Measurements from ENCODE around the gene PTPN11.
A peak's percentile ranks its signal among the peaks of the same experiment; 100 is the strongest.

Gene PTPN11

GRCh38 chr12:112418608-112419296, at the start of gene PTPN11:
TSS of gene PTPN11 (plus strand) at chr12:112418947. CDS start at chr12:112419112, 165 bp downstream.
- H3K36me3 ChIP-seq: peaks cover 6% of the 10 kb centered on the region; the same call in 1 of the 2 replicates
- H3K9ac ChIP-seq: peak within 1 kb of the TSS; percentile 92
- peaks cover 43% of the 10 kb centered on the region for H4K20me1 ChIP-seq
- peak within 1 kb of the TSS; percentile 94 for H3K4me2 ChIP-seq
- no peak for TF ChIP-seq Cebpa-rat (IDR thresholded peaks at IDR 0.05)
- peak within 1 kb of the TSS; percentile 86 for H3K4me3 ChIP-seq
- peak within 1 kb of the TSS; percentile 94 for H3K27ac ChIP-seq
- no peaks in the 10 kb centered on the region for H3K27me3 ChIP-seq
- peaks cover 37% of the 10 kb centered on the region for H3K4me1 ChIP-seq
- no peaks in the 10 kb centered on the region for H3K9me3 ChIP-seq

GRCh38 chr12:112370199-112370598, 48.5 kb upstream of the PTPN11 start:
- Histone ChIP-seq H3K36me3 (peaks cover 28% of the 10 kb centered on the region), H4K20me1 (peaks cover 100% of the 10 kb centered on the region), H3K27me3 (no peaks in the 10 kb centered on the region), H3K4me1 (no peaks in the 10 kb centered on the region), H3K27ac (no peak overlapping the region), H3K9ac (no peak overlapping the region), H3K4me3 (no peak overlapping the region), H3K9me3 (peaks cover 4% of the 10 kb centered on the region; the same call in 1 of the 2 replicates), H3K4me2 (no peak overlapping the region)
- TF ChIP-seq Cebpa-rat (IDR thresholded peaks at IDR 0.05): no peak

- H3K9me3 ChIP-seq: peaks cover 11% of the 10 kb centered on the region; the same call in 1 of the 2 replicates
- no peak overlapping the region for H3K27ac ChIP-seq
These were observed 47.8 kb upstream of the PTPN11 start for GRCh38 chr12:112370868-112371510.

GRCh38 chr12:112374166-112374740, 44.5 kb upstream of the PTPN11 start:
- H3K9me3 ChIP-seq: peaks cover 16% of the 10 kb centered on the region; the same call in 1 of the 2 replicates
- H3K4me2 ChIP-seq: no peak overlapping the region
- H3K9ac ChIP-seq: no peak overlapping the region
- 0 out of 2 replicates have a peak, but pooled peaks cover 2% of the 10 kb centered on the region for H3K4me1 ChIP-seq
- no peak overlapping the region for H3K27ac ChIP-seq
- H3K4me3 ChIP-seq: no peak overlapping the region
- peaks cover 100% of the 10 kb centered on the region for H4K20me1 ChIP-seq
- peaks cover 41% of the 10 kb centered on the region for H3K36me3 ChIP-seq
- TF ChIP-seq Cebpa-rat (IDR thresholded peaks at IDR 0.05): no peak
- no peaks in the 10 kb centered on the region for H3K27me3 ChIP-seq

More at GRCh38 chr12:112370868-112371510, 47.8 kb upstream of the PTPN11 start:
- Histone ChIP-seq H3K9ac (no peak overlapping the region), H3K36me3 (peaks cover 35% of the 10 kb centered on the region), H3K4me3 (no peak overlapping the region), H3K4me2 (no peak overlapping the region), H3K4me1 (no peaks in the 10 kb centered on the region), H3K27me3 (no peaks in the 10 kb centered on the region), H4K20me1 (peaks cover 100% of the 10 kb centered on the region)
- no peak for TF ChIP-seq Cebpa-rat (IDR thresholded peaks at IDR 0.05)

GRCh38 chr12:112375105-112375504, 43.6 kb upstream of the PTPN11 start:
- no peak overlapping the region for H3K4me3 ChIP-seq
- H3K27ac ChIP-seq: no peak overlapping the region
- peaks cover 16% of the 10 kb centered on the region; the same call in 1 of the 2 replicates for H3K9me3 ChIP-seq
- no peak overlapping the region for H3K9ac ChIP-seq
- H4K20me1 ChIP-seq: peaks cover 100% of the 10 kb centered on the region
- peaks cover 41% of the 10 kb centered on the region for H3K36me3 ChIP-seq
- TF ChIP-seq Cebpa-rat (IDR thresholded peaks at IDR 0.05): no peak
- H3K4me2 ChIP-seq: no peak overlapping the region
- H3K4me1 ChIP-seq: peaks cover 10% of the 10 kb centered on the region
- no peaks in the 10 kb centered on the region for H3K27me3 ChIP-seq

- no peaks in the 10 kb centered on the region for H3K27me3 ChIP-seq
- H3K27ac ChIP-seq: peak overlapping the region; percentile 93
- H3K4me1 ChIP-seq: peaks cover 24% of the 10 kb centered on the region
- peaks cover 6% of the 10 kb centered on the region; the same call in 1 of the 2 replicates for H3K9me3 ChIP-seq
- peak overlapping the region; percentile 93 for H3K9ac ChIP-seq
- no peak for TF ChIP-seq Cebpa-rat (IDR thresholded peaks at IDR 0.05)
- peak overlapping the region; percentile 93 for H3K4me2 ChIP-seq
- peaks cover 55% of the 10 kb centered on the region for H4K20me1 ChIP-seq
- H3K4me3 ChIP-seq: peak overlapping the region; percentile 99
- H3K36me3 ChIP-seq: 0 out of 2 replicates have a peak, but pooled peaks cover 11% of the 10 kb centered on the region
These were observed 37.9 kb upstream of the PTPN11 start for GRCh38 chr12:112380663-112381405.

- Histone ChIP-seq H3K9me3 (peaks cover 4% of the 10 kb centered on the region; the same call in 1 of the 2 replicates), H3K4me2 (peak overlapping the region; percentile 93), H4K20me1 (peaks cover 49% of the 10 kb centered on the region), H3K4me3 (peak overlapping the region; percentile 99), H3K9ac (peak overlapping the region; percentile 93), H3K27me3 (no peaks in the 10 kb centered on the region), H3K36me3 (0 out of 2 replicates have a peak, but pooled peaks cover 6% of the 10 kb centered on the region), H3K4me1 (peaks cover 26% of the 10 kb centered on the region), H3K27ac (peak overlapping the region; percentile 93)
- TF ChIP-seq Cebpa-rat (IDR thresholded peaks at IDR 0.05): no peak
These were observed 37.3 kb upstream of the PTPN11 start for GRCh38 chr12:112381406-112381882.

GRCh38 chr12:112381883-112382796, 36.6 kb upstream of the PTPN11 start, which contains the start of gene HECTD4:
TSS of gene HECTD4 (minus strand) at chr12:112382431. CDS start at chr12:112382128, 303 bp downstream.
- peaks cover 33% of the 10 kb centered on the region for H3K4me1 ChIP-seq
- peak within 1 kb of the TSS; percentile 93 for H3K9ac ChIP-seq
- peak within 1 kb of the TSS; percentile 93 for H3K27ac ChIP-seq
- peaks cover 42% of the 10 kb centered on the region for H4K20me1 ChIP-seq
- H3K4me3 ChIP-seq: peak within 1 kb of the TSS; percentile 99
- H3K27me3 ChIP-seq: no peaks in the 10 kb centered on the region
- no peaks in the 10 kb centered on the region for H3K36me3 ChIP-seq
- no peaks in the 10 kb centered on the region for H3K9me3 ChIP-seq
- TF ChIP-seq Cebpa-rat (IDR thresholded peaks at IDR 0.05): no peak
- peak within 1 kb of the TSS; percentile 93 for H3K4me2 ChIP-seq

All from BLaER1 (cell line).